H1 (cell line): Measurements from ENCODE around the gene DHDDS. TPM values are rescaled to one million over a fixed set of nuclear protein-coding genes. Genes with fewer than 3 reads are reported as not detected.

Experiments used
- BCL11A ChIP-seq, 2 experiments: IDR thresholded peaks; one replicate each; pipeline ENCODE4 v1.6.1; 2011; ENCODE audit warnings: low read depth in 2 of 2, low read length in 2 of 2, mild to moderate bottlenecking in 2 of 2
- CHD7 ChIP-seq: fragments of 300-600 bp; sonication (generic); IDR thresholded peaks from 2 replicates; pipeline ENCODE4 v1.7.1; 2012; ENCODE audit warnings: low read length, moderate library complexity, mild to moderate bottlenecking, inconsistent platforms; ENCODE audit not compliant: insufficient replicate concordance
- EGR1 ChIP-seq: IDR thresholded peaks from 2 replicates; pipeline ENCODE4 v1.6.1; 2011; ENCODE audit warnings: low read depth, low read length, borderline replicate concordance
- GABPA ChIP-seq: IDR thresholded peaks from 2 replicates; pipeline ENCODE4 v1.6.1; 2011; ENCODE audit warnings: mild to moderate bottlenecking, low read length, moderate library complexity, borderline replicate concordance; ENCODE audit not compliant: insufficient read depth
- HDAC2 ChIP-seq, 2 experiments: fragments of 300-600 bp in 1 of 2; sonication (generic) in 1 of 2; IDR thresholded peaks; 2 replicates each; pipeline ENCODE4 v1.6.1; 2011 to 2012; ENCODE audit warnings: low read depth in 2 of 2, low read length in 2 of 2, mild to moderate bottlenecking in 2 of 2, moderate library complexity in 2 of 2, borderline replicate concordance in 1 of 2, inconsistent platforms in 1 of 2
- NANOG ChIP-seq: IDR thresholded peaks from 2 replicates; pipeline ENCODE4 v1.6.1; 2011; ENCODE audit warnings: low read length, low read depth, mild to moderate bottlenecking, inconsistent platforms; ENCODE audit not compliant: insufficient read depth, poor library complexity, severe bottlenecking
- POU5F1 ChIP-seq: IDR thresholded peaks from 2 replicates; pipeline ENCODE4 v1.6.1; 2011; ENCODE audit warnings: low read depth, mild to moderate bottlenecking, low read length, moderate library complexity
- RXRA ChIP-seq: IDR thresholded peaks from 2 replicates; pipeline ENCODE4 v1.6.1; 2011; ENCODE audit warnings: low read depth, mild to moderate bottlenecking, low read length, moderate library complexity; ENCODE audit not compliant: insufficient read depth
- TEAD4 ChIP-seq: IDR thresholded peaks from 2 replicates; pipeline ENCODE4 v1.6.1; 2012; ENCODE audit warnings: low read depth, low read length, inconsistent platforms, mixed read lengths
- polyA plus RNA-seq, 7 experiments: library from polyadenylated mRNA; depleted of rRNA in 3 of 7; stranded (reverse) in 5 of 7; unstranded in 2 of 7; fragments of >200 nt in 5 of 7; fragments of 200-250 nt in 2 of 7; gene quantifications; 1 replicate in 5 of 7; 2 replicates in 1 of 7; 4 replicates in 1 of 7; pipeline versions ENCODE4 v1.2.1 to v1.2.3, GENCODE V29; 2011 to 2013; ENCODE audit warnings: missing spikeins in 2 of 7, mixed read lengths in 2 of 7
- total RNA-seq: library from RNA; stranded (reverse); fragmentation: NEBNext Ultra II Directional; extraction: Animal tissue kit (Norgen Biotek cat#: 25700); gene quantifications from 2 replicates; pipeline ENCODE4 v1.2.1, GENCODE V29; 2021

The DHDDS gene
- total and polyA plus RNA-seq, 2 of the 8 experiments (the other 6 are each of a cell fraction or from before 2014, with no cell fraction given) = 28.3 to 44.6 TPM

DNA sequence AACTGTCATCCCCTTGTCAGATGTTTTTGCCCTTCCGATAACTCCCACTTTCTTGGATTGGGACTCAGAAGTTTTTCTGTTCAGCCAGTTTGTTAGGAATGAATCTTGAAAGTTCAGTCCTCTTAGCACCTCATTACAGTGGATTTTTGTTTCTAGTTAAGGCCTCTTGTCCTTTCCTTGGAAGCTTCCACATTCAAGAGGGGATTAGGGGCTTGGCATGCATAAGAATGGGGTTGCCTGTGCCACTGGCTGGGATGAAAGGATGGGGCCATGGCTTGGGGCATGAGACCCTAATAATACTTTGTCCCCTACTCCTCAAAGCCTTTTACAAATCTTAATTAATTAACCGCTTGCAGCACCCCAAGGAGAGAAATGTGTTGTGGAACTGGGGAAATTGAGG, 2.4 kb upstream of the DHDDS start (continued):
- TF ChIP-seq CHD7 (peak; percentile 88), HDAC2 (IDR thresholded peaks at IDR 0.05; ENCODE audit: borderline replicate concordance in 1 of 2, low read depth in 2 of 2, low read length in 2 of 2) (0 out of 4 replicates have a peak, but pooled peaks of 1 of the 2 experiments have one; percentile 45), POU5F1 (peak; percentile 97), EGR1 (no peak), BCL11A (IDR thresholded peaks at IDR 0.05; ENCODE audit: low read depth in 2 of 2, low read length in 2 of 2) (peak in 1 of 2 experiments; percentile 21), TEAD4 (peak; percentile 87), NANOG (peak; percentile 64), RXRA (no peak), GABPA (no peak)
